ENCODE results near the gene ANAPC7.
"Not testable (repeated sequence)": the region's sequence is repeated elsewhere in the genome, so short reads cannot be mapped to it uniquely, and the experiment has no call there.

ANAPC7 gene

GRCh38 chr12:110373962-110374611 is 29.4 kb downstream of the ANAPC7 start:
- no peak for DNase-seq (ENCODE audit: low read depth)

GRCh38 chr12:110373425-110373824 is 30.1 kb downstream of the ANAPC7 start:
- no peak for DNase-seq (ENCODE audit: low read depth)

- DNase-seq (ENCODE audit: low read depth) = no peak
Measured at GRCh38 chr12:110373025-110373424, 30.5 kb downstream of the ANAPC7 start.

GRCh38 chr12:110372056-110372425 is 31.5 kb downstream of the ANAPC7 start:
- DNase-seq (ENCODE audit: low read depth) = no peak

GRCh38 chr12:110371408-110372055 is 32.0 kb downstream of the ANAPC7 start:
- no peak for DNase-seq (ENCODE audit: low read depth)

GRCh38 chr12:110370732-110371231 is 32.7 kb downstream of the ANAPC7 start:
- no peak for DNase-seq (ENCODE audit: low read depth)

GRCh38 chr12:110369992-110370391 is 33.5 kb downstream of the ANAPC7 start:
- DNase-seq (ENCODE audit: low read depth) = no peak

- DNase-seq (ENCODE audit: low read depth) = peak; percentile 67
Measured at GRCh38 chr12:110367181-110367864, 36.2 kb downstream of the ANAPC7 start.

GRCh38 chr12:110366321-110367142 is 37.0 kb downstream of the ANAPC7 start:
- DNase-seq (ENCODE audit: low read depth) = peak; percentile 50

- no peak for DNase-seq (ENCODE audit: low read depth)
Measured at GRCh38 chr12:110365489-110366320, 37.8 kb downstream of the ANAPC7 start.

- no peak for DNase-seq (ENCODE audit: low read depth)
Measured at GRCh38 chr12:110361216-110361615, 42.3 kb downstream of the ANAPC7 start.

GRCh38 chr12:110358384-110359097 is 45.0 kb downstream of the ANAPC7 start:
- DNase-seq (ENCODE audit: low read depth) = not testable (repeated sequence)

GRCh38 chr12:110355073-110355472 is 48.4 kb downstream of the ANAPC7 start:
- DNase-seq (ENCODE audit: low read depth) = peak; percentile 34

- DNase-seq (ENCODE audit: low read depth) = peak; percentile 23
Measured at GRCh38 chr12:110354172-110354780, 49.2 kb downstream of the ANAPC7 start.

- no peak for DNase-seq (ENCODE audit: low read depth)
Measured at GRCh38 chr12:110353211-110353965, 50.1 kb downstream of the ANAPC7 start.

GRCh38 chr12:110352401-110352800 is 51.1 kb downstream of the ANAPC7 start:
- no peak for DNase-seq (ENCODE audit: low read depth)

GRCh38 chr12:110351119-110351518 is 52.4 kb downstream of the ANAPC7 start:
- no peak for DNase-seq (ENCODE audit: low read depth)

- DNase-seq (ENCODE audit: low read depth) = no peak
Measured at GRCh38 chr12:110349514-110350151, 53.9 kb downstream of the ANAPC7 start.

- DNase-seq (ENCODE audit: low read depth) = no peak
Measured at GRCh38 chr12:110349096-110349495, 54.4 kb downstream of the ANAPC7 start.
